DOHH2 (cell line): ENCODE data around the gene SLC50A1.

Source experiments
- H3F3A ChIP-seq: fragments of 200-600 bp; sonication (generic), shearing (Covaris generic); 2 replicates; pipeline ENCODE4 v1.6.0; 2016; ENCODE audit warnings: antibody characterized with exemption, mild to moderate bottlenecking; ENCODE audit not compliant: control insufficient read depth, insufficient read depth
- H3K27ac ChIP-seq: fragments of 200-600 bp; sonication (generic); 2 replicates; pipeline ENCODE4 v1.5.1; 2014; ENCODE audit warnings: low read depth, mild to moderate bottlenecking, low read length, moderate library complexity
- H3K27me3 ChIP-seq: fragments of 200-600 bp; sonication (generic); 2 replicates; pipeline ENCODE4 v1.6.1; 2014; ENCODE audit warnings: mild to moderate bottlenecking, low read length, mixed read lengths; ENCODE audit not compliant: control insufficient read depth
- H3K36me3 ChIP-seq: fragments of 200-600 bp; sonication (generic); 2 replicates; pipeline ENCODE4 v1.6.1; 2014; ENCODE audit warnings: mild to moderate bottlenecking, low read length, moderate library complexity, mixed read lengths; ENCODE audit not compliant: control insufficient read depth
- H3K4me1 ChIP-seq: fragments of 200-600 bp; sonication (generic); 2 replicates; pipeline ENCODE4 v1.6.1; 2014; ENCODE audit warnings: mild to moderate bottlenecking, low read length, mixed read lengths; ENCODE audit not compliant: control insufficient read depth
- H3K4me2 ChIP-seq: fragments of 200-600 bp; sonication (generic); 2 replicates; pipeline ENCODE4 v1.6.0; 2014; ENCODE audit warnings: mild to moderate bottlenecking, low read length, moderate library complexity
- H3K4me3 ChIP-seq: fragments of 200-600 bp; sonication (generic); 2 replicates; pipeline ENCODE4 v1.5.1; 2014; ENCODE audit warnings: mild to moderate bottlenecking, low read length, mixed read lengths
- H3K79me2 ChIP-seq: fragments of 200-600 bp; sonication (generic); 2 replicates; pipeline ENCODE4 v1.6.1; 2014; ENCODE audit warnings: mild to moderate bottlenecking, low read length, mixed read lengths; ENCODE audit not compliant: control insufficient read depth
- H3K9me2 ChIP-seq: fragments of 200-600 bp; sonication (generic); replicated peaks from 2 replicates; pipeline ENCODE4 v1.6.1; 2014; ENCODE audit warnings: mild to moderate bottlenecking, low read length, mixed read lengths; ENCODE audit not compliant: control insufficient read depth
- H3K9me3 ChIP-seq: fragments of 200-600 bp; sonication (generic); 2 replicates; pipeline ENCODE4 v1.6.1; 2014; ENCODE audit warnings: antibody characterized with exemption, low read length, mixed read lengths; ENCODE audit not compliant: control insufficient read depth, insufficient read depth
- H4K20me1 ChIP-seq: fragments of 200-600 bp; sonication (generic); 2 replicates; pipeline ENCODE4 v1.6.0; 2014; ENCODE audit warnings: low read depth, mild to moderate bottlenecking, antibody characterized with exemption, low read length, moderate library complexity; ENCODE audit not compliant: control insufficient read depth, insufficient read depth
- EZH2phosphoT487 ChIP-seq: fragments of 200-600 bp; sonication (generic); IDR thresholded peaks from 2 replicates; pipeline ENCODE4 v1.6.1; 2017; ENCODE audit warnings: borderline replicate concordance, mild to moderate bottlenecking, antibody characterized with exemption, low read length, moderate library complexity, mixed read lengths
- TF ChIP-seq, protein P1 (sequence below): fragments of 200-600 bp; sonication (generic); IDR thresholded peaks from one replicate; pipeline ENCODE4 v1.5.1; 2014; ENCODE audit warnings: antibody characterized with exemption, mild to moderate bottlenecking, low read depth, low read length; ENCODE audit not compliant: poor library complexity, severe bottlenecking

The SLC50A1 gene

GRCh38 chr1:155091071-155092051 lies 44.3 kb upstream of the SLC50A1 start:
- H3K36me3 ChIP-seq = no peaks in the 10 kb centered on the region
- H3K4me2 ChIP-seq = peak overlapping the region; percentile 52
- H3K9me3 ChIP-seq = no peaks in the 10 kb centered on the region
- no peak overlapping the region for H3K27ac ChIP-seq
- no peaks in the 10 kb centered on the region for H3K9me2 ChIP-seq
- H4K20me1 ChIP-seq = no peaks in the 10 kb centered on the region
- no peak overlapping the region for H3K4me3 ChIP-seq
- peaks cover 8% of the 10 kb centered on the region; the same call in 1 of the 2 replicates for H3F3A ChIP-seq
- H3K4me1 ChIP-seq = peaks cover 22% of the 10 kb centered on the region
- H3K79me2 ChIP-seq = no peaks in the 10 kb centered on the region
- TF ChIP-seq EZH2phosphoT487 = no peak
- TF ChIP-seq, protein P1, sequence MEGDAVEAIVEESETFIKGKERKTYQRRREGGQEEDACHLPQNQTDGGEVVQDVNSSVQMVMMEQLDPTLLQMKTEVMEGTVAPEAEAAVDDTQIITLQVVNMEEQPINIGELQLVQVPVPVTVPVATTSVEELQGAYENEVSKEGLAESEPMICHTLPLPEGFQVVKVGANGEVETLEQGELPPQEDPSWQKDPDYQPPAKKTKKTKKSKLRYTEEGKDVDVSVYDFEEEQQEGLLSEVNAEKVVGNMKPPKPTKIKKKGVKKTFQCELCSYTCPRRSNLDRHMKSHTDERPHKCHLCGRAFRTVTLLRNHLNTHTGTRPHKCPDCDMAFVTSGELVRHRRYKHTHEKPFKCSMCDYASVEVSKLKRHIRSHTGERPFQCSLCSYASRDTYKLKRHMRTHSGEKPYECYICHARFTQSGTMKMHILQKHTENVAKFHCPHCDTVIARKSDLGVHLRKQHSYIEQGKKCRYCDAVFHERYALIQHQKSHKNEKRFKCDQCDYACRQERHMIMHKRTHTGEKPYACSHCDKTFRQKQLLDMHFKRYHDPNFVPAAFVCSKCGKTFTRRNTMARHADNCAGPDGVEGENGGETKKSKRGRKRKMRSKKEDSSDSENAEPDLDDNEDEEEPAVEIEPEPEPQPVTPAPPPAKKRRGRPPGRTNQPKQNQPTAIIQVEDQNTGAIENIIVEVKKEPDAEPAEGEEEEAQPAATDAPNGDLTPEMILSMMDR = peak; percentile 97
- H3K27me3 ChIP-seq = peaks cover 21% of the 10 kb centered on the region

- no peaks in the 10 kb centered on the region for H4K20me1 ChIP-seq
- no peaks in the 10 kb centered on the region for H3K9me3 ChIP-seq
- TF ChIP-seq EZH2phosphoT487 = no peak
- TF ChIP-seq, protein P1 = no peak
- H3K4me3 ChIP-seq = no peak overlapping the region
- H3K36me3 ChIP-seq = no peaks in the 10 kb centered on the region
- H3K4me1 ChIP-seq = peaks cover 14% of the 10 kb centered on the region
- H3K27me3 ChIP-seq = peaks cover 22% of the 10 kb centered on the region
- no peaks in the 10 kb centered on the region for H3K79me2 ChIP-seq
- peaks cover 8% of the 10 kb centered on the region; the same call in 1 of the 2 replicates for H3F3A ChIP-seq
- no peaks in the 10 kb centered on the region for H3K9me2 ChIP-seq
- H3K4me2 ChIP-seq = no peak overlapping the region
- no peak overlapping the region for H3K27ac ChIP-seq
Measured at GRCh38 chr1:155092131-155092530, 43.5 kb upstream of the SLC50A1 start.

- TF ChIP-seq, protein P1 = no peak
- no peak for TF ChIP-seq EZH2phosphoT487
- H4K20me1 ChIP-seq = no peaks in the 10 kb centered on the region
- peaks cover 23% of the 10 kb centered on the region for H3K27me3 ChIP-seq
- H3K4me3 ChIP-seq = no peak overlapping the region
- H3F3A ChIP-seq = peaks cover 5% of the 10 kb centered on the region; the same call in 1 of the 2 replicates
- H3K27ac ChIP-seq = no peak overlapping the region
- no peaks in the 10 kb centered on the region for H3K36me3 ChIP-seq
- peaks cover 11% of the 10 kb centered on the region for H3K4me1 ChIP-seq
- H3K9me2 ChIP-seq = no peaks in the 10 kb centered on the region
- H3K4me2 ChIP-seq = no peak overlapping the region
- H3K79me2 ChIP-seq = no peaks in the 10 kb centered on the region
- no peaks in the 10 kb centered on the region for H3K9me3 ChIP-seq
Measured at GRCh38 chr1:155092641-155093040, 43.0 kb upstream of the SLC50A1 start.
